Esophagus squamous epithelium (tissue), 4 donors: ENCODE data around the gene TYK2.

Experiments
- POLR2A ChIP-seq, 4 donors: fragments of 450-650 bp; IDR thresholded peaks; one replicate each; pipeline ENCODE4 v1.6.1; 2017; ENCODE audit warnings: antibody characterized with exemption in 4 of 4, mild to moderate bottlenecking in 4 of 4, moderate library complexity in 3 of 4
- TF ChIP-seq, protein P1 (sequence below), 6 experiments: fragments of 450-650 bp in 4 of 6; fragments of 200-600 bp in 2 of 6; sonication (generic) in 2 of 6; IDR thresholded peaks; one replicate each; pipeline ENCODE4 v1.5.1; 2016 to 2019; ENCODE audit warnings: antibody characterized with exemption in 6 of 6, mild to moderate bottlenecking in 4 of 6, moderate library complexity in 4 of 6

DNA sequence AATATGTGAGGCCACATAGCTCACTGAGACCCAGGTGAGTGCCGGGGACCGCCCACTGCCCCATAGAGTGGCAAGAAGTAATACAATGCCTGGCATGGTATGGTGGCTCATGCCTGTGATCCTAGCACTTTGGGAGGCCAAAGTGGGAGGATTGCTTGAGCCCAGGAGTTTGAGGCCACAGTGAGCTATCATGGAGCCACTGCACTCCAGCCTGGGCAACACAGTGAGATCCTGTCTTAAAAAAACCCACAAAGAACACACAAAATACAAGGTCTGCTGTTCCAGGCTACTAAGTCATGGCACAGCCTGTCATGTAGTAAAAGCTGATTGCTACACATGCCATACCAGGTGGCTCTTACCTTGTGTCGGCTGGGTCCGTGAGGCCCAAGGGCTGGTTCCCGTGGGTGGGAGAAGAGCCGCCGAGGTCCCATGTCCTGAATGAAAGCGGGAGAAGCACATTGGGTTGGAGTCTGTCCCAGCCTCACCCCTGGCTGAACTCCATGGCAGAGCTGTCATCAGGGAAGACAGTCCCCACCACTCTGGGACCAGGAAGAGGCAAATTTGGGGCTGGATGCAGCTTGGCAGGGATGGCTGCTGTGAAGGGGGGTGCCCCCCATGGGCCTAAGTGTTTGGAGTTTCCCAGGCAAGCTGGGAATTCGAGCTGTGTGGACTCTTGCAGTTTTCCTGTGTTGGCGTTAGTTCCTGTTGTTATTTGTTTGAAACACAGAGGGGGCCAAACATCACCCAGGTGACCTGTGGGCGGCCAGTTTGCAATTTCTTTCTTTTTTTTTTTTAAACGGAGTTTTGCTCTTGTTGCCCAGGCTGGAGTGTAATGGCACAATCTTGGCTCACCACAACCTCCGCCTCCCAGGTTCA is 61.3 kb downstream of the TYK2 start:
- TF ChIP-seq, protein P1, sequence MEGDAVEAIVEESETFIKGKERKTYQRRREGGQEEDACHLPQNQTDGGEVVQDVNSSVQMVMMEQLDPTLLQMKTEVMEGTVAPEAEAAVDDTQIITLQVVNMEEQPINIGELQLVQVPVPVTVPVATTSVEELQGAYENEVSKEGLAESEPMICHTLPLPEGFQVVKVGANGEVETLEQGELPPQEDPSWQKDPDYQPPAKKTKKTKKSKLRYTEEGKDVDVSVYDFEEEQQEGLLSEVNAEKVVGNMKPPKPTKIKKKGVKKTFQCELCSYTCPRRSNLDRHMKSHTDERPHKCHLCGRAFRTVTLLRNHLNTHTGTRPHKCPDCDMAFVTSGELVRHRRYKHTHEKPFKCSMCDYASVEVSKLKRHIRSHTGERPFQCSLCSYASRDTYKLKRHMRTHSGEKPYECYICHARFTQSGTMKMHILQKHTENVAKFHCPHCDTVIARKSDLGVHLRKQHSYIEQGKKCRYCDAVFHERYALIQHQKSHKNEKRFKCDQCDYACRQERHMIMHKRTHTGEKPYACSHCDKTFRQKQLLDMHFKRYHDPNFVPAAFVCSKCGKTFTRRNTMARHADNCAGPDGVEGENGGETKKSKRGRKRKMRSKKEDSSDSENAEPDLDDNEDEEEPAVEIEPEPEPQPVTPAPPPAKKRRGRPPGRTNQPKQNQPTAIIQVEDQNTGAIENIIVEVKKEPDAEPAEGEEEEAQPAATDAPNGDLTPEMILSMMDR (IDR thresholded peaks at IDR 0.05), result no peak
- no peak for TF ChIP-seq POLR2A (IDR thresholded peaks at IDR 0.05)
